ENCODE results near the gene SERPINB2. TPM values are rescaled to one million over a fixed set of nuclear protein-coding genes. Genes with fewer than 3 reads are reported as not detected.

The SERPINB2 gene
- total RNA-seq, 4 donors from 2014 or later, result 35.0 to 190 (median 114) TPM

- H3K4me1 ChIP-seq, result peaks cover 15% of the 10 kb centered on the region
- H3K36me3 ChIP-seq, result peaks cover 7% of the 10 kb centered on the region
- no peaks in the 10 kb centered on the region for H3K9me3 ChIP-seq
- H3K4me3 ChIP-seq, result no peak overlapping the region
- TF ChIP-seq POLR2AphosphoS5 (IDR thresholded peaks at IDR 0.05), result no peak
- TF ChIP-seq EP300 (IDR thresholded peaks at IDR 0.05), result no peak
- TF ChIP-seq POLR2A (IDR thresholded peaks at IDR 0.05), result no peak
- TF ChIP-seq CTCF (IDR thresholded peaks at IDR 0.05), result no peak
- no peak overlapping the region for H3K27ac ChIP-seq
- DNase-seq (ENCODE audit: low spot score in 2 of 2), result no peak
- 88% methylated on average over 4 of the region's 4 CpGs for WGBS
- H3K27me3 ChIP-seq, result no peaks in the 10 kb centered on the region
Observed at GRCh38 chr18:63892566-63892965, 5.1 kb downstream of the SERPINB2 start.

- no peak for DNase-seq (ENCODE audit: low spot score in 2 of 2)
- no peak overlapping the region for H3K4me3 ChIP-seq
- H3K4me1 ChIP-seq, result peaks cover 7% of the 10 kb centered on the region
- WGBS, result 64% methylated on average over 6 of the region's 6 CpGs
- H3K36me3 ChIP-seq, result peaks cover 10% of the 10 kb centered on the region
- no peak overlapping the region for H3K27ac ChIP-seq
- TF ChIP-seq POLR2AphosphoS5 (IDR thresholded peaks at IDR 0.05) (no peak), EP300 (IDR thresholded peaks at IDR 0.05) (no peak), CTCF (IDR thresholded peaks at IDR 0.05) (no peak), POLR2A (IDR thresholded peaks at IDR 0.05) (no peak)
- no peaks in the 10 kb centered on the region for H3K9me3 ChIP-seq
- no peaks in the 10 kb centered on the region for H3K27me3 ChIP-seq
Observed at GRCh38 chr18:63894106-63894772, 6.7 kb downstream of the SERPINB2 start.

- H3K27ac ChIP-seq, result no peak overlapping the region
- H3K9me3 ChIP-seq, result no peaks in the 10 kb centered on the region
- peaks cover 7% of the 10 kb centered on the region for H3K4me1 ChIP-seq
- H3K27me3 ChIP-seq, result no peaks in the 10 kb centered on the region
- TF ChIP-seq CTCF (IDR thresholded peaks at IDR 0.05) (no peak), POLR2AphosphoS5 (IDR thresholded peaks at IDR 0.05) (no peak), EP300 (IDR thresholded peaks at IDR 0.05) (no peak), POLR2A (IDR thresholded peaks at IDR 0.05) (no peak)
- WGBS, result 59% methylated on average over 6 of the region's 6 CpGs
- no peak for DNase-seq (ENCODE audit: low spot score in 2 of 2)
- H3K36me3 ChIP-seq, result peaks cover 10% of the 10 kb centered on the region
- H3K4me3 ChIP-seq, result no peak overlapping the region
Observed at GRCh38 chr18:63895190-63895589, 7.7 kb downstream of the SERPINB2 start.

GRCh38 chr18:63897072-63897471 lies 9.6 kb downstream of the SERPINB2 start:
- Histone ChIP-seq H3K4me3 (no peak overlapping the region), H3K36me3 (peaks cover 10% of the 10 kb centered on the region)
- 72% methylated on average over 4 of the region's 4 CpGs for WGBS

GRCh38 chr18:63899206-63899605 lies 11.7 kb downstream of the SERPINB2 start:
- peaks cover 3% of the 10 kb centered on the region for H3K4me1 ChIP-seq
- H3K27me3 ChIP-seq, result no peaks in the 10 kb centered on the region
- H3K4me3 ChIP-seq, result no peak overlapping the region
- TF ChIP-seq EP300 (IDR thresholded peaks at IDR 0.05) (no peak), POLR2AphosphoS5 (IDR thresholded peaks at IDR 0.05) (no peak)
- peaks cover 10% of the 10 kb centered on the region for H3K36me3 ChIP-seq
- H3K27ac ChIP-seq, result no peak overlapping the region
- H3K9me3 ChIP-seq, result no peaks in the 10 kb centered on the region
- no peak for DNase-seq (ENCODE audit: low spot score in 2 of 2)

More at GRCh38 chr18:63897072-63897471, 9.6 kb downstream of the SERPINB2 start:
- DNase-seq (ENCODE audit: low spot score in 2 of 2), result no peak
- Histone ChIP-seq H3K27ac (no peak overlapping the region), H3K27me3 (no peaks in the 10 kb centered on the region), H3K4me1 (peaks cover 3% of the 10 kb centered on the region), H3K9me3 (no peaks in the 10 kb centered on the region)
- TF ChIP-seq EP300 (IDR thresholded peaks at IDR 0.05) (no peak), POLR2AphosphoS5 (IDR thresholded peaks at IDR 0.05) (no peak), CTCF (IDR thresholded peaks at IDR 0.05) (no peak)

All from suprapubic skin (tissue), 4 donors.